Stimulated activated CD8-positive, alpha-beta memory T cell treated with anti-CD3 and anti-CD28 coated beads, Interleukin-15, amount 100 ng/mL, for 48 hours (primary cell): ENCODE measurements around the gene DGKQ.

ENCODE experiments used
- DNase-seq, 2 donors: peaks; one replicate each; pipeline ENCODE4 v3.0.0-alpha.2; 2020; ENCODE audit warnings: low read depth in 2 of 2

DGKQ gene

GRCh38 chr4:961351-962230 lies 11.8 kb downstream of the DGKQ start:
- no peak for DNase-seq

GRCh38 chr4:960636-961350 lies 12.6 kb downstream of the DGKQ start:
- no peak for DNase-seq

- no peak for DNase-seq
Measured at GRCh38 chr4:960140-960635, 13.2 kb downstream of the DGKQ start.

GRCh38 chr4:959338-960139 lies 13.8 kb downstream of the DGKQ start:
- no peak for DNase-seq

GRCh38 chr4:958696-959337 lies 14.6 kb downstream of the DGKQ start:
- no peak for DNase-seq

GRCh38 chr4:958314-958665 lies 15.1 kb downstream of the DGKQ start:
- no peak for DNase-seq

GRCh38 chr4:957581-958313 lies 15.6 kb downstream of the DGKQ start:
- no peak for DNase-seq

GRCh38 chr4:957231-957580 lies 16.2 kb downstream of the DGKQ start:
- DNase-seq, result no peak

- DNase-seq, result no peak
Measured at GRCh38 chr4:956531-957230, 16.7 kb downstream of the DGKQ start.

GRCh38 chr4:955931-956381 lies 17.4 kb downstream of the DGKQ start:
- DNase-seq, result no peak

GRCh38 chr4:955161-955921 lies 18.0 kb downstream of the DGKQ start:
- DNase-seq, result no peak

GRCh38 chr4:954211-955020 lies 19.0 kb downstream of the DGKQ start:
- DNase-seq, result no peak

- no peak for DNase-seq
Measured at GRCh38 chr4:953574-953915, 19.8 kb downstream of the DGKQ start.

GRCh38 chr4:952881-953573 lies 20.3 kb downstream of the DGKQ start:
- DNase-seq, result no peak

- DNase-seq, result no peak
Measured at GRCh38 chr4:951594-952468, 21.5 kb downstream of the DGKQ start.

GRCh38 chr4:951186-951585 lies 22.2 kb downstream of the DGKQ start:
- no peak for DNase-seq
